Measurements from ENCODE around the gene ATXN7L2. TPM values are rescaled to one million over a fixed set of nuclear protein-coding genes. Genes with fewer than 3 reads are reported as not detected.

ATXN7L2 gene
- total and polyA plus RNA-seq, 10 of the 15 experiments (the other 5 are each of a cell fraction or from before 2014, with no cell fraction given), result 0.27 to 7.4 (median 4.9) TPM

- TF ChIP-seq ZNF592 (IDR thresholded peaks at IDR 0.05) (no peak), ATF2 (IDR thresholded peaks at IDR 0.05; ENCODE audit: low read length) (no peak), CBX3 (IDR thresholded peaks at IDR 0.05; ENCODE audit: borderline replicate concordance, low read depth) (no peak), CREM (IDR thresholded peaks at IDR 0.05; ENCODE audit: low read depth) (no peak), USF2 (IDR thresholded peaks at IDR 0.05; ENCODE audit: borderline replicate concordance, low read depth, low read length) (no peak), RB1 (IDR thresholded peaks at IDR 0.05; ENCODE audit: borderline replicate concordance) (no peak), TCF12 (IDR thresholded peaks at IDR 0.05; ENCODE audit: low read depth, low read length) (no peak), HDAC6 (IDR thresholded peaks at IDR 0.05; ENCODE audit: unreplicated experiment) (no peak), TARDBP (IDR thresholded peaks at IDR 0.05; ENCODE audit: borderline replicate concordance) (no peak), USF1 (IDR thresholded peaks at IDR 0.05; ENCODE audit: borderline replicate concordance, extremely low read length, insufficient read depth, low read depth, low read length) (no peak)
These were observed 25.1 kb downstream of the ATXN7L2 start (continued) for GRCh38 chr1:109508873-109509175.

Data from GM12878 (cell line).